Keratinocyte (primary cell): ENCODE results near the gene CHMP6. TPM values are rescaled to one million over a fixed set of nuclear protein-coding genes. Genes with fewer than 3 reads are reported as not detected.

Source experiments
- DNase-seq: peaks from one replicate; pipeline ENCODE4 v3.0.0-alpha.2; 2011; ENCODE audit warnings: low read depth, missing footprints, low spot score
- FAIRE-seq: peaks from 2 replicates; lab custom pipeline; 2011; peaks lifted over from hg19 to GRCh38; lab: Jason Lieb, UNC
- H2AFZ ChIP-seq: 2 replicates; pipeline ENCODE4 v1.6.0; 2012; ENCODE audit warnings: low read length, control low read depth, inconsistent platforms; ENCODE audit not compliant: control insufficient read depth
- H3K27ac ChIP-seq: 2 replicates; pipeline ENCODE4 v1.5.1; 2011; ENCODE audit warnings: low read length; ENCODE audit not compliant: control insufficient read depth, insufficient read depth
- H3K27me3 ChIP-seq: 3 replicates; pipeline ENCODE4 v1.6.0; 2011; ENCODE audit warnings: low read length; ENCODE audit not compliant: control insufficient read depth, insufficient read depth; ENCODE audit errors: extremely low read depth
- H3K36me3 ChIP-seq, 2 experiments: 2 replicates in 1 of 2; 3 replicates in 1 of 2; pipeline ENCODE4 v1.5.1; 2011; ENCODE audit warnings: low read length in 2 of 2, mild to moderate bottlenecking in 1 of 2; ENCODE audit not compliant: control insufficient read depth in 2 of 2, insufficient read depth in 2 of 2; ENCODE audit errors: extremely low read depth in 1 of 2
- H3K4me1 ChIP-seq: 3 replicates; pipeline ENCODE4 v1.5.1; 2011; ENCODE audit warnings: low read length; ENCODE audit not compliant: control insufficient read depth, insufficient read depth; ENCODE audit errors: extremely low read depth
- H3K4me2 ChIP-seq: 3 replicates; pipeline ENCODE4 v1.6.0; 2011; ENCODE audit warnings: low read depth, low read length; ENCODE audit not compliant: control insufficient read depth, insufficient read depth; ENCODE audit errors: extremely low read depth
- H3K4me3 ChIP-seq, 3 experiments: fragments of 200-600 bp in 1 of 3; sonication (generic) in 1 of 3; 2 replicates in 2 of 3; 3 replicates in 1 of 3; pipeline ENCODE4 v1.5.1; 2011 to 2016; ENCODE audit warnings: low read length in 3 of 3, mild to moderate bottlenecking in 3 of 3, control low read depth in 2 of 3, inconsistent platforms in 1 of 3, low read depth in 1 of 3, mixed read lengths in 1 of 3, mixed run types in 1 of 3, moderate library complexity in 1 of 3; ENCODE audit not compliant: control insufficient read depth in 2 of 3, insufficient read depth in 2 of 3; ENCODE audit errors: extremely low read depth in 1 of 3
- H3K79me2 ChIP-seq: 2 replicates; pipeline ENCODE4 v1.6.0; 2012; ENCODE audit warnings: low read length; ENCODE audit not compliant: control insufficient read depth, insufficient read depth
- H3K9ac ChIP-seq: 3 replicates; pipeline ENCODE4 v1.6.0; 2011; ENCODE audit warnings: low read length; ENCODE audit not compliant: control insufficient read depth, insufficient read depth; ENCODE audit errors: extremely low read depth
- H3K9me1 ChIP-seq: 3 replicates; pipeline ENCODE4 v1.6.0; 2011; ENCODE audit warnings: low read length; ENCODE audit not compliant: control insufficient read depth, insufficient read depth; ENCODE audit errors: extremely low read depth
- H3K9me3 ChIP-seq: 2 replicates; pipeline ENCODE4 v1.5.1; 2012; ENCODE audit warnings: low read depth, low read length; ENCODE audit not compliant: control insufficient read depth
- H4K20me1 ChIP-seq: 3 replicates; pipeline ENCODE4 v1.6.0; 2011; ENCODE audit warnings: low read length; ENCODE audit not compliant: control insufficient read depth, insufficient read depth; ENCODE audit errors: extremely low read depth
- CTCF ChIP-seq, 3 experiments: IDR thresholded peaks in 1 of 3; conservative IDR thresholded peaks in 1 of 3; optimal IDR thresholded peaks in 1 of 3; 2 replicates in 2 of 3; 3 replicates in 1 of 3; pipeline versions ENCODE3 to v1.5.1; 2011; ENCODE audit warnings: low read length in 3 of 3, mild to moderate bottlenecking in 3 of 3, moderate library complexity in 2 of 3, control low read depth in 1 of 3, inconsistent platforms in 1 of 3; ENCODE audit not compliant: insufficient read depth in 2 of 3; ENCODE audit errors: extremely low read depth in 1 of 3
- EZH2 ChIP-seq: IDR thresholded peaks from one replicate; pipeline ENCODE4 v1.6.1; 2012; ENCODE audit warnings: inconsistent platforms, mild to moderate bottlenecking, low read length, moderate library complexity
- dilution Hi-C: fragments of 300-500 bp; cut with MboI; formaldehyde crosslinking; loops from one replicate; pipeline ENCODE4 v1.7.0; 2020; ENCODE audit warnings: low sequenced_read_pairs; ENCODE audit not compliant: extremely low pct_ligation_motif_present
- polyA plus RNA-seq, 5 experiments: library from polyadenylated mRNA; depleted of rRNA in 3 of 5; stranded (reverse) in 3 of 5; stranded (forward) in 1 of 5; unstranded in 1 of 5; fragments of >200 nt; gene quantifications; 1 replicate in 1 of 5; 2 replicates in 3 of 5; 3 replicates in 1 of 5; pipeline versions ENCODE4 v1.2.1 to v1.2.3, GENCODE V29; 2011 to 2012; ENCODE audit warnings: missing spikeins in 2 of 5, low read depth in 1 of 5, low replicate concordance in 1 of 5

The CHMP6 gene
- polyA plus RNA-seq, 1 donor (not counting 4 experiments of a cell fraction or from before 2014, with no cell fraction given): 20.9 TPM

GRCh38 chr17:81021531-81022343, 30.1 kb downstream of the CHMP6 start:
- H3K9ac ChIP-seq: no peak overlapping the region
- H3K36me3 ChIP-seq: no peaks in the 10 kb centered on the region
- peaks cover 20% of the 10 kb centered on the region for H3K27me3 ChIP-seq
- H3K4me3 ChIP-seq: no peak overlapping the region
- no peak overlapping the region for H3K27ac ChIP-seq
- FAIRE-seq (no peak), DNase-seq (no peak)
- no peak overlapping the region for H3K4me2 ChIP-seq
- H3K9me3 ChIP-seq: peaks cover 2% of the 10 kb centered on the region
- no peaks in the 10 kb centered on the region for H4K20me1 ChIP-seq
- TF ChIP-seq EZH2: no peak
- TF ChIP-seq CTCF (optimal IDR thresholded peaks at IDR 0.05 in 1 of 3, IDR thresholded peaks at IDR 0.05 in 1 of 3, conservative IDR thresholded peaks at IDR 0.05 in 1 of 3; ENCODE audit: extremely low read depth in 1 of 3, insufficient read depth in 2 of 3, low read length in 3 of 3): no peak
- H3K79me2 ChIP-seq: no peaks in the 10 kb centered on the region
- no peak overlapping the region for H2AFZ ChIP-seq
- peaks cover 23% of the 10 kb centered on the region for H3K4me1 ChIP-seq
- H3K9me1 ChIP-seq: no peaks in the 10 kb centered on the region
- dilution Hi-C loops: no loop called here

DNA sequence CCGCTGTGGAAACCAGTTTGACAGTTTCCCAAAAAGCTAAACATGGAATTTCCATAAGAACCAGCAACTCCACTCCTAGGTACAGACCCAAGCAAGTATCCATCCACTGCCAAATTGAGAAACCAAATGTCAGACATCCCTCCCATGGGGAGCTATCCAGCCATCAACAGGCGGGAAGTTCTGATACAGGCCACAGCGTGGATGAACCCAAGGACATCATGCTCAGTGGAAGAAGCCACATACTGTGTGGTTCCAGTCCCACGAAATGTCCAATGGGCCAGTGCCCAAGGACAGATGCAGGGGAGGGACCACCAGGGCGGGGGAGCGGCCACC, 30.7 kb downstream of the CHMP6 start:
- Histone ChIP-seq H3K4me3 (no peak overlapping the region), H3K79me2 (no peaks in the 10 kb centered on the region), H3K36me3 (no peaks in the 10 kb centered on the region), H3K27me3 (peaks cover 25% of the 10 kb centered on the region), H3K9me1 (no peaks in the 10 kb centered on the region), H4K20me1 (no peaks in the 10 kb centered on the region), H2AFZ (no peak overlapping the region), H3K9me3 (peaks cover 3% of the 10 kb centered on the region), H3K27ac (no peak overlapping the region), H3K9ac (no peak overlapping the region), H3K4me2 (no peak overlapping the region), H3K4me1 (peaks cover 23% of the 10 kb centered on the region)
- no peak for FAIRE-seq
- dilution Hi-C loops: no loop called here
- DNase-seq: no peak
- no peak for TF ChIP-seq EZH2
- no peak for TF ChIP-seq CTCF (optimal IDR thresholded peaks at IDR 0.05 in 1 of 3, IDR thresholded peaks at IDR 0.05 in 1 of 3, conservative IDR thresholded peaks at IDR 0.05 in 1 of 3; ENCODE audit: extremely low read depth in 1 of 3, insufficient read depth in 2 of 3, low read length in 3 of 3)
